Measurements from ENCODE around the gene TMEM184A. TPM values are rescaled to one million over a fixed set of nuclear protein-coding genes. Genes with fewer than 3 reads are reported as not detected.

TMEM184A gene
- total RNA-seq, 2 donors from 2014 or later = 35.8 to 54.3 TPM

DNA sequence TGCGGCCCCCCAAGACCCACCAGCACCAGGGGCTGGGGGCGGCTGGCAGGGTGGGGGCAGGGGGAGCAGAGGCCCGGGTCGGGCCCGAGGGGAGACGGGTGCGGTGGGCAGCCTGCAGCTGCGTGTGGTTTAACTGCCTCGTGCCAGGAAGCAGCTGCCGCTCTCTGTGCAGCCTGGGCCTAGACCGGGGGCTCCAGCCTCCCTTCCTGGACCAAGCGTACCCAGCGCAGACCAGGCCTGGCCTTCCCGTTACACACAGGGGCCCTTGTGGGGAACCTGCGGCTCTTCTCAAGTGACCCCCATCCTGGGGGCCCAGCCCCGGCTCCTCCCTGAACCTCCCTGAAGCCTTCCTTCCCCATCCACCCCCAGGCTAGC lies 45.2 kb downstream of the TMEM184A start:
- no peaks in the 10 kb centered on the region for H3K9me3 ChIP-seq
- H3K27ac ChIP-seq = no peak overlapping the region
- intact Hi-C loops (cut with DNase I) = no loop called here
- TF ChIP-seq, protein P1, sequence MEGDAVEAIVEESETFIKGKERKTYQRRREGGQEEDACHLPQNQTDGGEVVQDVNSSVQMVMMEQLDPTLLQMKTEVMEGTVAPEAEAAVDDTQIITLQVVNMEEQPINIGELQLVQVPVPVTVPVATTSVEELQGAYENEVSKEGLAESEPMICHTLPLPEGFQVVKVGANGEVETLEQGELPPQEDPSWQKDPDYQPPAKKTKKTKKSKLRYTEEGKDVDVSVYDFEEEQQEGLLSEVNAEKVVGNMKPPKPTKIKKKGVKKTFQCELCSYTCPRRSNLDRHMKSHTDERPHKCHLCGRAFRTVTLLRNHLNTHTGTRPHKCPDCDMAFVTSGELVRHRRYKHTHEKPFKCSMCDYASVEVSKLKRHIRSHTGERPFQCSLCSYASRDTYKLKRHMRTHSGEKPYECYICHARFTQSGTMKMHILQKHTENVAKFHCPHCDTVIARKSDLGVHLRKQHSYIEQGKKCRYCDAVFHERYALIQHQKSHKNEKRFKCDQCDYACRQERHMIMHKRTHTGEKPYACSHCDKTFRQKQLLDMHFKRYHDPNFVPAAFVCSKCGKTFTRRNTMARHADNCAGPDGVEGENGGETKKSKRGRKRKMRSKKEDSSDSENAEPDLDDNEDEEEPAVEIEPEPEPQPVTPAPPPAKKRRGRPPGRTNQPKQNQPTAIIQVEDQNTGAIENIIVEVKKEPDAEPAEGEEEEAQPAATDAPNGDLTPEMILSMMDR (IDR thresholded peaks at IDR 0.05) = no peak
- no peaks in the 10 kb centered on the region for H3K4me1 ChIP-seq
- no peak overlapping the region for H3K4me3 ChIP-seq
- H3K27me3 ChIP-seq = no peaks in the 10 kb centered on the region
- H3K9ac ChIP-seq (ENCODE audit: low read depth in 2 of 2, low read length in 2 of 2) = no peak overlapping the region
- DNase-seq = no peak
- no peaks in the 10 kb centered on the region for H3K36me3 ChIP-seq

- intact Hi-C loops (cut with DNase I) = no loop called here
- Histone ChIP-seq H3K4me1 (no peaks in the 10 kb centered on the region), H3K27me3 (no peaks in the 10 kb centered on the region), H3K36me3 (no peaks in the 10 kb centered on the region), H3K9ac (ENCODE audit: low read depth in 2 of 2, low read length in 2 of 2) (no peak overlapping the region), H3K9me3 (no peaks in the 10 kb centered on the region), H3K27ac (no peak overlapping the region), H3K4me3 (no peak overlapping the region)
- DNase-seq = no peak
- TF ChIP-seq, protein P1 (IDR thresholded peaks at IDR 0.05) = no peak
Observed at GRCh38 chr7:1509226-1509625, 46.8 kb downstream of the TMEM184A start.

DNA sequence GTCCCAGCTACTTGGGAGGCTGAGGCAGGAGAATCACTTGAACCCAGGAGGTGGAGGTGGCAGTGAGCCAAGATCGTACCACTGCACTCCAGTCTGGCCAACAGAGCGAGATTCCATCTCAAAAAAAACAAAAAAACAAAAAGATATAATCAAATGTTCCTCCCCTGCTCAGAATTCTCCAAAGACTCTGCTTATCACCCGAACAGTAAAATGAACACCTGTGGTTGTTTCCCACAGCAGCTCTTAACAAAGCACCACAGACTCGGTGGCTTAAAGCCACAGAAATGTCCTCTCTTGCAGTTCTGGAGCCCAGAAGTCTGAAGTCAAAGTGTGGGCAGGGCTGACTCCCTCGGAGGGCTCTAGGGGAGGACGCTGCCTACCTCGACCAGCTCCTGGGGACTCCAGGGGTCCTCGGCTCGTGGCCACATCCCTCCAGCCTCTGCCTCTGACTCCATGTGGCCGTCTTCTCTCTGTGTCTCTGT lies 47.7 kb downstream of the TMEM184A start:
- no peaks in the 10 kb centered on the region for H3K27me3 ChIP-seq
- no peak overlapping the region for H3K4me3 ChIP-seq
- peaks cover under 1% of the 10 kb centered on the region for H3K4me1 ChIP-seq
- DNase-seq = no peak
- H3K36me3 ChIP-seq = no peaks in the 10 kb centered on the region
- TF ChIP-seq, protein P1 (IDR thresholded peaks at IDR 0.05) = no peak
- no peak overlapping the region for H3K9ac ChIP-seq (ENCODE audit: low read depth in 2 of 2, low read length in 2 of 2)
- H3K27ac ChIP-seq = no peak overlapping the region
- H3K9me3 ChIP-seq = no peaks in the 10 kb centered on the region
- intact Hi-C loops (cut with DNase I) = no loop called here

DNA sequence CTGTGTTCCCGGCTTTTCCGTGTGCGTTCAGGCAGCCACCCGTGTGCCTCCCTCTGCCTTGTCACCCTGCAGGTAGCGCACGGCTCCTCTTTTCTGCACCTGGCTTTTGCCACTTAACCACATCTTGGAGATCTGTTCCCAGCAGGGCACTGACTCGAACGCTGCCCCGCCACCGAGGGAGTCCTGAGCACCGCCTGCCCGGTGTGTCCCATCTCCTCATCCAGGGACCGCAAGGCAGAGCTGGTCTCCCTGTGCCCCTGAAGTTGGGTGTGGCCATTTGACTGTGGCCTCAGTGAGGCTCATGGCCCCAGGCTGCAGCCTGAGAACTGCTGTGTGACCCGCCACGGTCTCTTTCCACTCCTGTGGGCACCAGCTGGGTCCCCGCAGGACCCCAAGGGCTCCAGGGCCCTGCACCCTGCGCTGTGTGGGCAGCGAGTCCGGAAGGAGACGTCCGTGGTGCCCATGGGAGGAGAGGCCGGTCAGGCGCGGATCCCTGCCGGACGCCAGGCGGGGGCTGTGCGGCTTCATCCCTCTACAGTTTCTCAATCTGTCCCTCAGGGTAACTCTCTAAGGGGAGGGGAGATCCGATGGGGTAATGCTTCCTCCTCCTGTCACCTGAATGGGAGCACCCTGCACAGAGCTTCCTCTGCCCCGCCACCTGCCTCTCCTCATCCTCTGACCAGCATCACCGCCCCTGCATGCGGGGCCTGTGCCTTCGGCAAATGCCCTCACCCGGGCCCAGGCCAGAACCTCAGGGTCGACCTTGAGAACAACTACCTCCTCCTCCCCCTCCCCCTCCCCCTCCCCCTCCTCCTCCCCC lies 50.1 kb downstream of the TMEM184A start:
- intact Hi-C loops (cut with DNase I) = no loop called here
- H3K9me3 ChIP-seq = no peaks in the 10 kb centered on the region
- H3K27me3 ChIP-seq = no peaks in the 10 kb centered on the region
- no peak overlapping the region for H3K9ac ChIP-seq (ENCODE audit: low read depth in 2 of 2, low read length in 2 of 2)
- peak; percentile 40 for DNase-seq
- H3K36me3 ChIP-seq = no peaks in the 10 kb centered on the region
- TF ChIP-seq, protein P1 (IDR thresholded peaks at IDR 0.05) = no peak
- H3K4me3 ChIP-seq = no peak overlapping the region
- H3K4me1 ChIP-seq = peaks cover 8% of the 10 kb centered on the region
- no peak overlapping the region for H3K27ac ChIP-seq

- H3K4me1 ChIP-seq = peaks cover 8% of the 10 kb centered on the region
- DNase-seq = peak; percentile 94
- intact Hi-C loops (cut with DNase I) = loop anchor here (5.0 kb wide), 1 partner anchor 53 kb away; the partner anchor contains the start of gene TMEM184A
- no peaks in the 10 kb centered on the region for H3K9me3 ChIP-seq
- H3K27me3 ChIP-seq = no peaks in the 10 kb centered on the region
- peak within 1 kb of the TSS; percentile 98 for H3K4me3 ChIP-seq
- H3K36me3 ChIP-seq = no peaks in the 10 kb centered on the region
- H3K27ac ChIP-seq = peak within 1 kb of the TSS; percentile 51
- TF ChIP-seq, protein P1 (IDR thresholded peaks at IDR 0.05) = peak; percentile 85
- H3K9ac ChIP-seq (ENCODE audit: low read depth in 2 of 2, low read length in 2 of 2) = peak within 1 kb of the TSS; percentile 64 to 82
Observed at GRCh38 chr7:1503816-1504775, 51.9 kb downstream of the TMEM184A start, which contains the start of gene INTS1. Gene INTS1 (minus strand): TSS chr7:1504389. CDS start chr7:1503960, 429 bp downstream.

All from colonic mucosa (tissue), 4 donors.